Sigmoid colon (tissue), 7 donors: ENCODE data around the gene CAD. TPM values are rescaled to one million over a fixed set of nuclear protein-coding genes. Genes with fewer than 3 reads are reported as not detected.
"Not testable (repeated sequence)": the region's sequence is repeated elsewhere in the genome, so short reads cannot be mapped to it uniquely, and the experiment has no call there.

Source experiments
- DNase-seq: peaks from one replicate; pipeline ENCODE4 v3.0.0-alpha.2; 2019
- H3K27ac ChIP-seq, 4 donors: fragments of 200-600 bp; sonication (generic); one replicate each; pipeline ENCODE4 v1.5.1; 2016 to 2019; ENCODE audit warnings: mild to moderate bottlenecking in 1 of 4
- H3K27me3 ChIP-seq, 3 donors: fragments of 200-600 bp; sonication (generic); one replicate each; pipeline ENCODE4 v1.5.1; 2019; ENCODE audit warnings: mild to moderate bottlenecking in 1 of 3
- H3K36me3 ChIP-seq, 4 donors: fragments of 200-600 bp; sonication (generic); one replicate each; pipeline ENCODE4 v1.5.1; 2016 to 2019
- H3K4me1 ChIP-seq, 4 donors: fragments of 200-600 bp; sonication (generic); one replicate each; pipeline ENCODE4 v1.5.1; 2017 to 2019
- H3K4me3 ChIP-seq, 4 donors: fragments of 200-600 bp; sonication (generic); one replicate each; pipeline ENCODE4 v1.5.1; 2017 to 2019; ENCODE audit warnings: mild to moderate bottlenecking in 2 of 4, moderate library complexity in 1 of 4
- H3K9me3 ChIP-seq, 4 donors: fragments of 200-600 bp in 3 of 4; sonication (generic) in 3 of 4; one replicate each; pipeline versions ENCODE4 v1.5.1 to v1.6.1; 2013 to 2019
- CTCF ChIP-seq, 4 experiments: fragments of 450-650 bp in 3 of 4; fragments of 200-600 bp in 1 of 4; IDR thresholded peaks; one replicate each; pipeline ENCODE4 v1.5.1; 2016 to 2019; ENCODE audit warnings: antibody characterized with exemption in 4 of 4, mild to moderate bottlenecking in 3 of 4, moderate library complexity in 2 of 4
- EP300 ChIP-seq, 4 donors: sonication (generic); formaldehyde crosslinking; IDR thresholded peaks; one replicate each; pipeline ENCODE4 v1.6.1; 2017; ENCODE audit warnings: antibody characterized with exemption in 4 of 4
- POLR2A ChIP-seq, 2 donors: fragments of 450-650 bp; IDR thresholded peaks; one replicate each; pipeline ENCODE4 v1.6.1; 2016; ENCODE audit warnings: antibody characterized with exemption in 2 of 2, mild to moderate bottlenecking in 2 of 2, moderate library complexity in 2 of 2
- POLR2AphosphoS5 ChIP-seq, 4 donors: sonication (generic); formaldehyde crosslinking; IDR thresholded peaks; one replicate each; pipeline ENCODE4 v1.6.1; 2017; ENCODE audit warnings: antibody characterized with exemption in 4 of 4
- WGBS, 2 donors: extraction: QIAGEN DNeasy Blood & Tissue Kit; methylation state at CpG; one replicate each; pipeline ENCODE4 v1.1.7; 2013; 5-methylcytosine and 5-hydroxymethylcytosine counted together
- intact Hi-C: fragments of 100-400 bp; cut with DNase I; formaldehyde crosslinking; loops from one replicate; pipeline ENCODE4 v1.15.1; 2023
- polyA plus RNA-seq, 3 donors: library from polyadenylated mRNA; stranded (reverse); fragments of 200-250 nt; gene quantifications; one replicate each; pipeline ENCODE4 v1.2.3, GENCODE V29; 2013
- total RNA-seq, 4 donors: library from RNA; depleted of rRNA; stranded (reverse); fragments of >200 nt; gene quantifications; one replicate each; pipeline ENCODE4 v1.1.0, GENCODE V29; 2016
- donor health status: healthy with polysubstance abuse.
- donor health status: Bipolar disorder and iron deficiency.
- donor health status: healthy.

Gene CAD
- total and polyA plus RNA-seq, 7 donors = 1.8 to 27.4 (median 12.8) TPM

- TF ChIP-seq POLR2AphosphoS5 (IDR thresholded peaks at IDR 0.05) (no peak), CTCF (IDR thresholded peaks at IDR 0.05) (no peak), EP300 (IDR thresholded peaks at IDR 0.05) (no peak), POLR2A (IDR thresholded peaks at IDR 0.05) (no peak)
- no peaks in the 10 kb centered on the region for H3K36me3 ChIP-seq
- H3K4me1 ChIP-seq = no peaks in the 10 kb centered on the region
- peaks cover 0 to 6% (median 0%) of the 10 kb centered on the region in 3 donors for H3K27me3 ChIP-seq
- no peaks in the 10 kb centered on the region for H3K9me3 ChIP-seq
- 73 to 77% methylated on average over 8 of the region's 8 CpGs for WGBS, 2 donors
- DNase-seq = no peak
- intact Hi-C loops = no loop called here
- H3K4me3 ChIP-seq = no peak overlapping the region
- H3K27ac ChIP-seq = no peak overlapping the region
These were observed 41.8 kb upstream of the CAD start for GRCh38 chr2:27175330-27175729.

GRCh38 chr2:27175781-27176180 is 41.4 kb upstream of the CAD start:
- H3K4me3 ChIP-seq, intact Hi-C loops, H3K36me3 ChIP-seq, DNase-seq, H3K4me1 ChIP-seq, H3K27ac ChIP-seq, H3K27me3 ChIP-seq, H3K9me3 ChIP-seq: not testable (repeated sequence)
- 93 to 96% methylated on average over 4 of the region's 4 CpGs for WGBS, 2 donors

- TF ChIP-seq CTCF (IDR thresholded peaks at IDR 0.05) (no peak), POLR2A (IDR thresholded peaks at IDR 0.05) (no peak), EP300 (IDR thresholded peaks at IDR 0.05) (no peak), POLR2AphosphoS5 (IDR thresholded peaks at IDR 0.05) (no peak)
- H3K36me3 ChIP-seq = no peaks in the 10 kb centered on the region
- no peak for DNase-seq
- H3K27ac ChIP-seq = no peak overlapping the region
- intact Hi-C loops = no loop called here
- 32 to 67% methylated on average over 15 of the region's 15 CpGs for WGBS, 2 donors
- H3K9me3 ChIP-seq = no peaks in the 10 kb centered on the region
- no peak overlapping the region for H3K4me3 ChIP-seq
- H3K4me1 ChIP-seq = no peaks in the 10 kb centered on the region
- H3K27me3 ChIP-seq = peaks cover 0 to 6% (median 0%) of the 10 kb centered on the region in 3 donors
These were observed 39.5 kb upstream of the CAD start for GRCh38 chr2:27177441-27178351.

DNA sequence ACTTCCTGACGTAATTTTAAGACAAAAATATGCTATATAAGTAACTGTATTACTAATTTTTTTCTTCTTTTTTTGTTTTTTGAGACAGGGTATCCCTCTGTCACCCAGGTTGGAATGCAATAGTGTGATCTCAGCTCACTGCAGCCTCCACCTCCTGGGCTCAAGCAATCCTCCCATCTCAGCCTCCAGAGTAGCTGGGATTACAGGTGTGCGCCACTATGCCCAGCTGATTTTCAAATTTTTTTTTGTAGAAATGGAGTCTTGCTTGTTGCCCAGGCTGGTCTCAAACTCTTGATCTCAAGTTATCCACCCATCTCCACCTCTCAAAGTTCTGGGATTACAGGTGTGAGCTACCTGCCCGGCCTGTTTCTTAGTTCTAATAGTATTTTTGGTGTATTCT is 38.7 kb upstream of the CAD start:
- H3K27me3 ChIP-seq = peaks cover 0 to 6% (median 0%) of the 10 kb centered on the region in 3 donors
- H3K27ac ChIP-seq = no peak overlapping the region
- H3K4me3 ChIP-seq = no peak overlapping the region
- TF ChIP-seq POLR2AphosphoS5 (IDR thresholded peaks at IDR 0.05) (no peak), EP300 (IDR thresholded peaks at IDR 0.05) (no peak), POLR2A (IDR thresholded peaks at IDR 0.05) (no peak), CTCF (IDR thresholded peaks at IDR 0.05) (no peak)
- H3K36me3 ChIP-seq = no peaks in the 10 kb centered on the region
- no peak for DNase-seq
- intact Hi-C loops = no loop called here
- 89 to 93% methylated on average over 3 of the region's 3 CpGs for WGBS, 2 donors
- no peaks in the 10 kb centered on the region for H3K9me3 ChIP-seq
- H3K4me1 ChIP-seq = no peaks in the 10 kb centered on the region

- Histone ChIP-seq H3K27ac (no peak overlapping the region), H3K4me3 (no peak overlapping the region), H3K4me1 (no peaks in the 10 kb centered on the region), H3K36me3 (no peaks in the 10 kb centered on the region), H3K27me3 (peaks cover 0 to 6% (median 0%) of the 10 kb centered on the region in 3 donors), H3K9me3 (no peaks in the 10 kb centered on the region)
- TF ChIP-seq POLR2A (IDR thresholded peaks at IDR 0.05) = no peak
- no peak for TF ChIP-seq POLR2AphosphoS5 (IDR thresholded peaks at IDR 0.05)
- no peak for TF ChIP-seq CTCF (IDR thresholded peaks at IDR 0.05)
- no peak for TF ChIP-seq EP300 (IDR thresholded peaks at IDR 0.05)
- no peak for DNase-seq
- intact Hi-C loops = no loop called here
- WGBS, 2 donors = 66 to 73% methylated on average over 3 of the region's 3 CpGs
These were observed 37.7 kb upstream of the CAD start for GRCh38 chr2:27179344-27180000.
